Activated T-cell treated with anti-CD3 and anti-CD28 coated beads for 1 hour (primary cell): ENCODE data around the gene BBX.

Experiments
- DNase-seq: peaks from one replicate; pipeline ENCODE4 v3.0.0-alpha.2; 2020; ENCODE audit warnings: low read depth

Gene BBX

GRCh38 chr3:107657971-107658370 lies 135.2 kb downstream of the BBX start:
- DNase-seq: no peak

GRCh38 chr3:107660306-107660976 lies 137.7 kb downstream of the BBX start:
- DNase-seq: no peak

GRCh38 chr3:107661447-107662123 lies 138.8 kb downstream of the BBX start:
- DNase-seq: no peak

GRCh38 chr3:107662124-107662507 lies 139.4 kb downstream of the BBX start:
- no peak for DNase-seq

GRCh38 chr3:107662586-107662985 lies 139.8 kb downstream of the BBX start:
- no peak for DNase-seq

GRCh38 chr3:107663266-107663665 lies 140.5 kb downstream of the BBX start:
- DNase-seq: no peak

- DNase-seq: no peak
These were observed 141.9 kb downstream of the BBX start for GRCh38 chr3:107664614-107665013.

GRCh38 chr3:107665351-107665750 lies 142.6 kb downstream of the BBX start:
- no peak for DNase-seq

- no peak for DNase-seq
These were observed 144.1 kb downstream of the BBX start for GRCh38 chr3:107666853-107667252.

GRCh38 chr3:107668416-107668815 lies 145.7 kb downstream of the BBX start:
- DNase-seq: no peak

GRCh38 chr3:107668963-107669362 lies 146.2 kb downstream of the BBX start:
- DNase-seq: no peak

- no peak for DNase-seq
These were observed 146.9 kb downstream of the BBX start for GRCh38 chr3:107669669-107670068.

GRCh38 chr3:107670986-107671385 lies 148.2 kb downstream of the BBX start:
- no peak for DNase-seq

- no peak for DNase-seq
These were observed 151.6 kb downstream of the BBX start for GRCh38 chr3:107674371-107674770.

- no peak for DNase-seq
These were observed 152.6 kb downstream of the BBX start for GRCh38 chr3:107675233-107675900.

- DNase-seq: no peak
These were observed 153.9 kb downstream of the BBX start for GRCh38 chr3:107676469-107677309.

GRCh38 chr3:107679921-107680320 lies 157.2 kb downstream of the BBX start:
- DNase-seq: no peak

- DNase-seq: no peak
These were observed 157.9 kb downstream of the BBX start for GRCh38 chr3:107680698-107681097.

GRCh38 chr3:107681396-107681795 lies 158.6 kb downstream of the BBX start:
- no peak for DNase-seq

GRCh38 chr3:107682580-107682979 lies 159.8 kb downstream of the BBX start:
- DNase-seq: no peak

- no peak for DNase-seq
These were observed 160.7 kb downstream of the BBX start for GRCh38 chr3:107683447-107683846.

- no peak for DNase-seq
These were observed 161.7 kb downstream of the BBX start for GRCh38 chr3:107684431-107684925.
